KBM-7 (cell line): ENCODE results near the gene MRPS23.

Experiments
- DNase-seq: peaks from one replicate; pipeline ENCODE4 v3.0.0-alpha.2; 2015
- in situ Hi-C: fragments of 300-500 bp; cut with MboI; formaldehyde crosslinking; loops from 2 replicates; pipeline ENCODE4 v1.14.3; 2020; ENCODE audit warnings: low sequenced_read_pairs, low pct_unique_long_range_greater_than_20kb, mixed read lengths

MRPS23 gene

DNA sequence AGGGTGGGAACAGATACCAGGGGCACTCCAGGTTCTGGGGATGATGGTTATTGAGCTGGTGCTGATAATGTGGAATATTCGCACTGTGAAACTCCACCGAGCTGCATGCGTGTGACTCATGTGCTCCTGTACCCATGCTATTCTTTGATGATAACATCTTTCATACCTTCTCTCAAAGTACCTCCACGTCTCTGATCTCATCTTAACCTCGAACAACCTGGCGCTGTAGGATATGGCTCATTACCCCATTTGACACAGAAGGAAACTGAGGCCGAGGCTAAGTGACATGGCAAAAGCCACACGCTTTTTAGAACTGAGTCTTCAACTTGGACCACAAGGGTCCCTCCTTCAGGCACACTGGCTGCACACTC is 30.2 kb upstream of the MRPS23 start:
- in situ Hi-C loops = no loop called here
- no peak for DNase-seq

DNA sequence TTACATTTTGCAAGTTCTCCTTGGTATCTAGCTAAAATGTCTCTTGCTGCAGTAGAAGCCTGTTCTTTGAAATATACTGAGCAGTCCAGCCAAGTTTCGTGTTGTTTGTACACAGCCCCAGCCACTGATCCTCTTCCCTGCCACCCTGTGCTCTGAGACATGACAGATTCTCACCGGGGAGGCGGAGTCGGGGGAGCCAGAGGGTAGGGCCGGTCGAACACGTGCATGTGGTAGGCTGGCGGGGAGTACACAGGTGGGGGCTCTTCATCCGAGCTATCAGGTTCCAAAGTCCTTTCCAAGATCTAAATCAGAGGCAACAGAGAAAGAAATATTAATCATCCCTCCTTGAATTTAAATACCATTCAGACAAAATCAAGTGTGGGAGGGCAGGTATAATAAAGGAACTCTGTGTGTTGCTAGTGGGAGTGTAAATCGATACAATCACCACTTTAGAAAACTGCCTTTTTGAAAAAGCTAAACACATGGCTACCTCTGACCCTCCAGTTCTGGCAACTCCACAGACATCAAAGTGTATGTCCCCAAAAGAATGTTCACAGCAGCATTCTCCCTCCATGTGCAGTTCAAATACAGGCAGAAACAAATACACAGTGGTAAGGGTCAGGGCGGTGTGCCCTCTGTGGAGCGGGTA is 29.7 kb upstream of the MRPS23 start:
- no peak for DNase-seq
- in situ Hi-C loops = no loop called here

DNA sequence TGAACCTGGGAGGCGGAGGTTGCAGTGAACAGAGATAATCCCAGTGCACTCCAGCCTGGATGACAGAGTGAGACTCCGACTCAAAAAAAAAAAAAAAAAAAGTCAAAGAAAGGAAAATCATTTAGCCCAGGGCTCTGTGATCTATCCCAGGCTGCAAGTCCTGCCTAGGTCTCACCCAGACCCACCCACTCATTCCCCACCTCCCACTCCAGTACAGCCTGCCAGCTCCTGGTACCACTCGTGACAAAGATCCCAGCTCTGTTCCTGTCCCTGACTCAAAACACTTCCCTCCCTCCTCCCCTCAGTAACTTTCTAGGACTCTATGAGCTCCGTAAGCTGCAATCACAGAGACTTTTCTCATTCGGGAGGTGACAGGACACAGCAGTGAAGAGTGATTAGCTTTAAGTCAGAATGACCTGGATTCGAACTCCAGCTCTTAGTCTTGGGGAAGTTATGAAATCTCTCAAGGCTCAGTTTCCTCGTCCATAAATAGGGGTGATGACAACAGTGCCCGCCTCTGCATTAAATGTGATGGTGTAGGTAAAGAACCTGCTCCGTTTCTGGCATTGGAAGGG is 28.0 kb upstream of the MRPS23 start:
- in situ Hi-C loops = no loop called here

DNA sequence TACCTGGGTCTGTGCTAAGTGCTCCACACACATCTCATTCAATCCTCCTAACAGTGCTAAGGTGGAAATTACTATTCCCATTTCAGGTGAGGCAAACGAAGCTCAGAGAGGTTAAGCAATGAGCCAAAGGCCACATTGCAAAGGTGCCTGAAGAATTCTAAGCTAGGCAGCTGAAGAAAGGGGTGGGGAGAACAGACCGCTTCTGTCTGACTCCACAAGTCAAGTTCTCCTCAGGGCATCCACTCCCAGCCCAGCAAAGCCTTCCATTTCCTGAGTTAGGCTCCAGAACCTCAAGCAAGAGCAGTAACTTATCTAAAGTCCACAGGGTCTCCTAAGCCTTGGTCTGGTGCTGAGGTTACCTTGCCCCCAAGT is 27.0 kb upstream of the MRPS23 start:
- in situ Hi-C loops = no loop called here
- no peak for DNase-seq

More for the DNA sequence above, 28.0 kb upstream of the MRPS23 start:
- DNase-seq = no peak

DNA sequence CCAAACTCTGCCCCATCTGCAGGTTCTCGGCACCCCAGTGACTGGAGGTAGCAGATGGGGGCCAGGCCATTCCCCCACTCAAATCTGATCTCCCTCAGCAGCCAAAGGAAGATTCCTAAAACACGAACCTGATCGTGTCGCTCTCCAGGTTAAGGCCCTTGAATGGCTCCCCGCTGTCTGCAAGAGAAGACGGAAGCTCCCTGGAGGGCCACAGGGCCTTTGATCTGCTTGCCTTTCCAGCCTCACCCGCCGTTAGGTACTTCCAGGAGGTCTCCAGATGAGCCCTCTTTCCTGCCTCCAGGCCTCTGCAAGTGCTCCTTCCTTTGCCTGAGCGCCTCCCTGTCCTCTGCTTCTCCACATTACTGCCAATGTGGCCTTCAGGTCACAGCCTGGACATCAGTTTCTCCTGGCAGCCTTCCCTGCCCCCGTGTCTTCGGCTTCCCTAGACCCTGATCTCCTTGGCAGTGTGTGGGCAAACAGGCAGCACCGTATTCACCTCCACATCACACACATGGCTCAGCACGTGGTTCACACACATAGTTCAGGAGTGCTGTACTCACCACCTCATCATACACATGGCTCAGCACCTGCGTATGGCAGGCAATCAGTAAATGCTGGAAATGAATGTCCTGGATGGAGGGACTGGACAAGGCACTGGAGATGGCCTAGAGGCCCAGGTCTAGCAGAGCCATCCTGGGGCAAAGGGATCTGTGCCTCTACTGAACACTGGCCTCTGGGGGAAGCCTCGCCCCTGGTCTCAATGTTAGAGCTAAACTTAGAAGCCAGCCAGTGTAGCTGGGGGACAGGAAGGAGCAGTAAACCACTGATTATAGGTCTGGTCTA is 26.4 kb upstream of the MRPS23 start:
- in situ Hi-C loops = no loop called here
- DNase-seq = no peak

DNA sequence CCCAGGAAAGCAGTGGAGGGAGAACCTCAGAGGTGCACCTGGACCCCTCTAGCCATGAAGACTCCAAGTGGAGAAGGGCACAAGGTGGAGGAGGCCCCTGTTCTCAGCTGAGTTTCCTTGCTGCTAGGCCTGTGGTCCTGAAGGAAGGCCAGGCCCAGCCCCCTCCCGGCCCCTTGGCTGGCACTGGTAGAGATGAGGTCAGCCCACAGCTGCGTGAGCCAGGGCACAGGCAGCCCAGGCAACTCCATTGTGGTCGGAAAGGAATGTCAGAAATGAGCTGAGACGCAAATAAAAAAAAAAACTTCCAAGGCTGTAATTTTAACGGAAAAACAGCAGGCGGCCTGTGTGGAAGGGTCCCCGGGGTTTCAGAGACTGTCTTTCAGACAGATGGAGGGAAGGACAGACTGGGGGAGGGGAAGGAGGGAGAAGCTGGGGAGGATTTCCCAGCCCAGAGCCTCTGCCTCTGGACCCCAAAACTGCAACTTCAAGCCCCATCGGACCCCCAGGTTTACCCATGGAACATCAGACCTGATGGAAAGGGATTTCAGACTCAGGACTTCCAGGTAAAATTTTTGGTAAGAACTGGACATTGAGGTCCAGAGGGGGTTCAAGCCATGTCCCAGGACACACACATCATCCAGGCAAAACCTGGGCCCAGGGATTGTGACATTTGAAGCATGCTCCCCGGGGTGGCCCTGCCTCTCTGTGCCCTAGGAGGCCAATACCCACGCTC is 25.6 kb upstream of the MRPS23 start:
- in situ Hi-C loops = no loop called here
- peak; percentile 90 for DNase-seq

DNA sequence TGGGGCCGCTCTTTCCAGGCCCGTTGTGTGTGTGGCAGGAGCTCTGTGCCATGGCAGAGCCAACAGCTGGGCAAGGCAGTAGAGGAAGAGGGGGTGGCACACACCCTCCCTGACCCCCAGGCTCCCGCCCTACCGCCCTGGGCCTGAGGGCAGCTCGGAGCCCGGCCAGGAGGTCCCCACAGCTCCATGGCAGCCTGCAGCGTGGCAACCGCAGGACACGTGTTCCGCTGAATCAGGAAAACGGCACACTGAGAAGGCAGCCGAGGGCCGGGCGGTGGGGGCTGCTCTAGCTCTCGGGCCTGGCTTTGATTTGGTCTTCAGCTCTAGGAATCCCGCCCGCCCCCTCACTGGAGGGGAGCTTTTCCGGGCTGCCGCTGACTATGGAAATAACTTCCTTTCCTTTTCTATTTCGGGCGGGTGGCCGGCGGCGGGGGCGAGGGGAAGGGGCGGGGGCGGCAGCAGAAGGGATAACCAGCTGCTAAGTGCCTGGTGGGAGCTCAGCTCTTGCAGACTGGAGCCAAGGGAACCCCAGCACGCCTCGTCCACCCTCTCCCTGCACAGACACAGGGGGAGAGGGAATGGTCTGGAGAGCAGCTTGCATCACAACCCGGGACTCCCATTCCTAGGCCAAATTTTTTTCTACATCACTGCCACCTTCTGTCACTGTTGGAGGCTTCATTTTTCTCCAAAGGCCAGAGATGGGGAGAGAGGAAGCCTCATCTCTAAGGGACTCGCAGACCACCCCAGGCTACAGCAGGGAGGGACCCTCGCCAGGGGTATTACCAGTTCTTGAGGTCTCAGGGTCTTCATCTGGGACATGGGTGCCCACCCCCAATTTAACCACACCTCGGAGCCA is 24.8 kb upstream of the MRPS23 start:
- in situ Hi-C loops = loop anchor here (25.0 kb wide), 1 partner anchor 238 kb away; no protein-coding TSS in a partner anchor
- DNase-seq = peak; percentile 81

DNA sequence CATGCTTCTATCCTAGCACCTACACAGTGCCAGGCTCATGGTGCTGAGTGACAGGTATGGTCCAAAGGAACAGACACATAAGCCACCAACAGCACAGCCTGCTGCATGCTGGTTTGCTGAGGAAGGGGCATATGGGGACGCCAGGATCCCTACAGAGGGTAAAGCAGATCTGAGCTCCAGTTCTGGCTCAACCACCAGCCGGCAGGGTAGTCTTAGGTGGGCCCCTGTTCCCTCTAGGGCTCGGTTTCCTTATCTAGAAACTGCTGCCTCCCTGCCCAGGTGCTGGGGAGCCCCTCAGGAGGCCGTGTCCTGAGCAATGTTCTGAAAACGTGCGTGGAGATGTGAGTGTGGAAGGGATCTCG is 24.2 kb upstream of the MRPS23 start:
- in situ Hi-C loops = loop anchor here (25.0 kb wide), 1 partner anchor 238 kb away; no protein-coding TSS in a partner anchor

DNA sequence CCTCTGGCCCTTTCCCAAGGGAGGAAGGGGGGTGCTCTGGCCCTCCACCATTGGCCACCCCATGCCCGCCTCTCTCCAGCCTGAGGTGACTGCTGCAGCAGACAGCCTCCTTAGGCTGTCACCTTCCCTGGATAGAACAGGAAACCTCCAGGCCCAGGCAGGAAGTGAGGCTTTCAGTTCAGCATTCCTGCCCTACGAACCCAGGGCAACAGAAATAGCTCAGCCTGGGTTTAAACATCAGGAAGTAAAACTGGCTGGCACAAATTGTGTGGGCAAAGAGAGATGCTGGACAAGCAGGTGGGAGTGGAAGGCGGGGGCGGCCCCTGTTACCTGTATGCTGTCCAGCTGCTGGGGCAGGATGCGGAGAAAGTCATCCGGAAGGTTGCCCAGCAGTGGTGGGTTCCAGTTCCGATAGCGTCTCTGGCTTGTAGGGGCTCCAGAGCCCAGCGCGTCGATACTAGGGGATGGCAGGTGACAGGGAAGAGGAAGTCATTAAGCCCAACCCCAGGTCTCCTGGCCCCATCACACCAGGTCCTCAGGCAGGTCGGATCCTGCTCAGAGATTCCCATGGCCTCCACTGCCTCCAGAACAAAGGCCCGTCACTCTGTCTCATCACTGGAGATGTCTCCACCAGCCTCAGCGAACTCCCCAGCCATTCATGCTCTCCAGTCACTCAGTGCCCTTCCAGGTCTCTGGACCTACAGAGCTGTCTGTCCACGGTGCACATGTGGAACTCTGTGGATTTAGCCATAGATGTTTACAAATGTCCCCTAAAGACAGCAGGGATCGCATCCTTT is 23.6 kb upstream of the MRPS23 start:
- in situ Hi-C loops = loop anchor here (25.0 kb wide), 1 partner anchor 239 kb away; no protein-coding TSS in a partner anchor
- DNase-seq = no peak

More for the DNA sequence above, 24.2 kb upstream of the MRPS23 start:
- DNase-seq = no peak

DNA sequence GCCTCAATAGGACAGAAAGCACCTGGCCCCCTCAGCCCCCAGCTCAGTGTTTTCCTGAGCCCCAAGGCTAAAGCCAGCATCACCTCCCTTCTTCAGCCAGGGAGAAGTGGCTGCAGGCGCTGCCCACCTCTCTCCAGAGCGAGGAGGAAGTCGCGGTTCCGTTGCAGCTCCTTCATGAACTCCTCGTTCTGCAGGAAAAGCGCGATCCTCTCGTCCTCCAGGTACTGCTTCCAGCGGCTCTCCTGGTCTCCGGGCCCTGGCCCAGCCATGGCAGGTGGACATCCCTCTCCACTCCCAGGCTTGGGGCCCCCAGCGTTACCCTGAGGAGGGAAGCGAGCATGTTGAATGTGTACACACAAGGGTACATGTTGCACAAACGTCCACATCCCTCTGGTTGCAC is 22.7 kb upstream of the MRPS23 start:
- DNase-seq = no peak
- in situ Hi-C loops = loop anchor here (25.0 kb wide), 1 partner anchor 240 kb away; no protein-coding TSS in a partner anchor

DNA sequence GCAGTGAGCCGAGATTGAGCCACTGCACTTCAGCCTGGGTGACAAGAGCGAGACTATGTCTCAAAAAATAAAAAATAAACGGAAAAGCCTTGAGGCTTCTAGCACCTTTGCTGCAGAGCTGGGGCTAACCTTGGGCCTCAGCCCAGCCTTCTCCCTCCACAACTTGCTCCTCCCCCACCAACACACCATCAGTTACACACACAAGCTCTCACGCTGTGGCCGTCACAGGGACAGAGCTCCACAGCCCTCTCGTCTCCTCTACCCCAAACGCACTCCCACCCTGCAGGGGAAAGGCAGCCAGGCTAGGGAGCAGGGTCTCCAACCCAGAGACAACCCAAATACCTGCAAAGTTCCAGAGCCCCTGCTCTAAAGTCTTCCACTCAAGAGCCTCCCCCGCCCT is 22.0 kb upstream of the MRPS23 start:
- no peak for DNase-seq
- in situ Hi-C loops = loop anchor here (25.0 kb wide), 1 partner anchor 240 kb away; no protein-coding TSS in a partner anchor

DNA sequence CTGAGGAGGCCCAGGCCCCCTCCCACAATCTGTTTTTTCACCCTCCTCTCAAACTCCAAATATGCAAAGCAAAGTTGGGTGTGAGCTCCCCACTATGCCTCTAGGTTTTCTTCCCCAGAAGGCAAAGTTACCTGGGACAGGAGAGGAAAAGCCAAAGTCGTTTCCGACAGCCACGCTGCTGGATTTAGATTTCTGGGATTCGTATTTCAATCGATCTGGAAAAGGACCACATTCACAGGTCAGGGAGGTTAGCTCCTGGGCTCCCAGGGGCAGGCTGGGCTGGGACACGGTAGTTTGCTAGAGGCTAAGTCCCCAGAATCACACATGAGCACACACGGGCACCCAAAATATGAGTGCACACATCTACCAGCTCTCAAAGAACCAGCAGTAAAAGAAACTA is 21.3 kb upstream of the MRPS23 start:
- no peak for DNase-seq
- in situ Hi-C loops = loop anchor here (25.0 kb wide), 1 partner anchor 241 kb away; no protein-coding TSS in a partner anchor

DNA sequence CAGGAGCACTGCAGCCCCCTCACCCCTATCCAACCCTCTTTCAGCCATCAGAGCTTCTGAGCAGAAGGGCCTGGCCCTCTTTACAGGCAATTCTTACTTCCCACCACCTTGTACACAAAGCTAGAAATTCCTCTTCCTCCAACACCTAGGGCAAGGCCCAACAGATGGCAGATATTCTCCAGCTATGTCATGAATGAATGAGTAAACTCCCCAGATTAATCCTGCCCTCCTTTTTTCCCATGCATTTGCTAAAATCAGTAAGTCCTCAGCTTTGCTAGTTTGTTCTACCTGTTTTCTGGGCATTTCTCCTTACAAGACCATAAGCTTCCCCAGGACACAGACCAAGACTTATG is 20.4 kb upstream of the MRPS23 start:
- no peak for DNase-seq
- in situ Hi-C loops = loop anchor here (25.0 kb wide), 1 partner anchor 242 kb away; no protein-coding TSS in a partner anchor

DNA sequence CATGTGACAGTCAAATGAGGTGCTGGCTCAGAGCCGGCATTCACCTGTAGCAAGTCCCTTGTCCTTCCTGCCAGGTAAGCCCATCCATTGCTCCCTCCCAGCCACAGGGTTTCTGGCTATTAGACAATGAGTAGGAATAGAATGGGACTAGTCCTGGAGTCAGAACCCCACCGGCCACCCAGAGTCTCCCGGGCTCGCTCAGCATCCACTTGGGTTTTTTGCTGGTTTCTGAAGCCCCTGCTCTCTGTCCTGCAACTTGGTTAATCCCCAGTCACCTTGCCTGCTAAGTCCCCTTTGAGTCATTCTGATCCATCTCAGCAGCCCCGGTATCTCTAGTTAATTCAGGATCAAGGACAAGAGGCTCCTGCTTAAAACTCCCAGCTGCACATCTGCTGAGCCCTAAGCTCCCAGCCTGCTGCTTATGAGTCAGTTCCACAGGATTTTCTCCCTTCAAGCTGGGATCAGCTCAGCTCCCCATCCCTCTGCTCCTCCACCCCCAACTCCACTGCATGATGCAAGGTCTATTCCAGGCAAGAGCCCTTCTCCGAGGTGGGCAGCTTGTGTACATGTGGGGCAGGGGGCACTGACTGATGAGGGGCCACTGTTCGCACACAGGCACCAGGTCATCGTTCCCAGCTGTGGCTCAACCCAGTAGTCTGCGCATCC is 19.9 kb upstream of the MRPS23 start:
- in situ Hi-C loops = loop anchor here (10.0 to 25.0 kb wide), 2 partner anchors 125 to 243 kb away; no protein-coding TSS in a partner anchor
- no peak for DNase-seq

DNA sequence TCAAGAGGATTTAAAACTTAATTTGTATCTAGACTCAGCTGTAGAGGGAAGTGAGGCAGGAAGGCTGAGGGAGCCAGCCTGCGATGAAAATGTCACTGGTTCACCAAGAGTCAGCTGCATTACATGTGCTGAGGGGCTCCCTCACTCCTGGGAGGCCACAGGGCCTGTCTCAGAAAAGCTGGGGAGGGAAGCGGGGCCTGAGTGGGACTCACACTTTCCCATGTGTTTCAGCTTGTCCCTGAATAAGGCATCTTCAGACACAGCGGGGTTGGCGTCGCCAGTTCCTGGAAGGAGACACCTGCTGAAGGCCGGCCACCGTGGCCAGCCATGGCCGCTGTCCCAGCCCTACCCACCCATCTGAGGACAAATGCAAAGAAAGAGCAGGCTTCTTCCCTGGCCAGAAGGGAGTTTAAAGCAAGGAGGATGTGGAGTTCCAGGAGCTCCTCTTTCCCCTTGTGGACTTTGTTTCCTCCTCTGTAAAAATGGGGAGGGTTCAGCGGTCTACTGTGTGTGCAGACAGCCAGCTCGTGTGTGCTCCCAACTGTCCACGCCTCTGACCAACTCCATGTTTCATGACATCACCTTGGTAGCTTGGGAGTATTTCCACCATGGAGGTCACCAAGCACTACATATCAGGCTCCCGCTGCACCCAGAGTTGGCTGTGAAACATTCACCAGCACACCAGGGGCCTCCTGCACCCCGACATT is 19.2 kb upstream of the MRPS23 start:
- in situ Hi-C loops = loop anchor here (10.0 to 25.0 kb wide), 2 partner anchors 126 to 243 kb away; no protein-coding TSS in a partner anchor
- DNase-seq = no peak

DNA sequence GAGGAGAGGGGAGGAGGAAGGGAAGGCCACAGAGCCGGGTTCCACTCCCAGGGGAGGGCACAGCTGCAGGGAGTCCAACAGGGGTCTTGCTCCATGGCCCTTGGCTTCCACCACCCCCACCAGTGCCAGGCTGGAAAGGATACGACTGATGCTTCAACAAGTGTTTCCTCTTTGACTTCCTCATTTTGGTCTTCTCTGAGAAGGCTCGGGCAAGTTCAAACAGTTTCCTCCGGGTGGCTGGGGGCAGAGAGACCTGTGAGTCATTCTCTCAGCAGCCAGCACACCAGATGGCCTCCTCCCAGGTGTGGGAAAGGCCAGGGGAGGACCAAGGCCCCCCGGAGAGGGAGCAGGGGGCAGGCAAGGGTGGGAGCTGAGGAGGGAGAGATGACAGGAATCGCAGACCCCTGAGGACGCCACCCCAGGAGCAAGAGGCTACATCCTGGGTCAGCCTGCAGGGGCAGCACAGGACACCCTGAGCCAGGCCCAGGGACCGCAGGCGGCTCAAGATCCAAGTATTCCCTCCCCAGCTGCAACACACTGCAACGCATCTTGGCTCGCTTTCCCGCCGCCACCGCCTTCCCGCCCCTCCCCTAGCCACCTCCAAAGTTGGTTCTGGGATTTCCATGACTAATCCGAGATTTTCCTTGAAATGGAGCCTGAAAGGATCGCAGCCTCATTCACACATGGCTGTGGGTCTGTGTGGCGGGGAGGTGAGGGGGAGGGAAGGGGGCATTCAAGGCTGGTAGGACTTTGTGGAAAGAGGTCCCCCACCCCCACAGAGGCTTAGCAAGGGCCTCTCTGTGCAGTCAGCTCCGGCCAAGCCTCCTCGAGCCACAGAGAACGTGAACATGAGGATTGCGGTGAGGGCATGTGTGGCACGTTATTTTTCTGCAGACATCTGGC is 18.4 kb upstream of the MRPS23 start:
- DNase-seq = peak; percentile 97
- in situ Hi-C loops = loop anchor here (10.0 to 25.0 kb wide), 2 partner anchors 127 to 244 kb away; no protein-coding TSS in a partner anchor
